ENCODE results near the gene LAD1. TPM values are rescaled to one million over a fixed set of nuclear protein-coding genes. Genes with fewer than 3 reads are reported as not detected.

LAD1 gene
- total RNA-seq, 4 donors from 2014 or later = 0.26 to 4.8 (median 0.29) TPM; not detected in 1

GRCh38 chr1:201354151-201354900 lies 44.8 kb downstream of the LAD1 start:
- Histone ChIP-seq H3K4me3 (no peak overlapping the region), H3K9me3 (no peaks in the 10 kb centered on the region), H3K4me1 (no peaks in the 10 kb centered on the region), H3K27me3 (no peaks in the 10 kb centered on the region), H3K36me3 (no peaks in the 10 kb centered on the region), H3K27ac (no peak overlapping the region)
- TF ChIP-seq CTCF (IDR thresholded peaks at IDR 0.05) = no peak
- TF ChIP-seq POLR2A (IDR thresholded peaks at IDR 0.05) = no peak
- DNase-seq = no peak
- intact Hi-C loops (cut with DNase I; ENCODE audit: low total_unique reads) = no loop called here

- Histone ChIP-seq H3K36me3 (no peaks in the 10 kb centered on the region), H3K27me3 (no peaks in the 10 kb centered on the region), H3K4me3 (no peak overlapping the region), H3K4me1 (no peaks in the 10 kb centered on the region), H3K9me3 (no peaks in the 10 kb centered on the region), H3K27ac (no peak overlapping the region)
- DNase-seq = no peak
- intact Hi-C loops (cut with DNase I; ENCODE audit: low total_unique reads) = no loop called here
- TF ChIP-seq POLR2A (IDR thresholded peaks at IDR 0.05) = no peak
Measured at GRCh38 chr1:201353186-201353940, 45.8 kb downstream of the LAD1 start.

GRCh38 chr1:201351617-201352016 lies 47.5 kb downstream of the LAD1 start:
- no peaks in the 10 kb centered on the region for H3K4me1 ChIP-seq
- H3K4me3 ChIP-seq = no peak overlapping the region
- H3K36me3 ChIP-seq = no peaks in the 10 kb centered on the region
- DNase-seq = no peak
- no peaks in the 10 kb centered on the region for H3K9me3 ChIP-seq
- intact Hi-C loops (cut with DNase I; ENCODE audit: low total_unique reads) = no loop called here
- no peaks in the 10 kb centered on the region for H3K27me3 ChIP-seq
- no peak overlapping the region for H3K27ac ChIP-seq
- TF ChIP-seq POLR2A (IDR thresholded peaks at IDR 0.05) (no peak), CTCF (IDR thresholded peaks at IDR 0.05) (no peak)

- Histone ChIP-seq H3K27me3 (no peaks in the 10 kb centered on the region), H3K36me3 (no peaks in the 10 kb centered on the region), H3K4me3 (no peak overlapping the region), H3K4me1 (no peaks in the 10 kb centered on the region), H3K9me3 (no peaks in the 10 kb centered on the region), H3K27ac (no peak overlapping the region)
- no peak for DNase-seq
- intact Hi-C loops (cut with DNase I; ENCODE audit: low total_unique reads) = no loop called here
- TF ChIP-seq POLR2A (IDR thresholded peaks at IDR 0.05) (no peak), CTCF (IDR thresholded peaks at IDR 0.05) (no peak)
Measured at GRCh38 chr1:201350884-201351283, 48.2 kb downstream of the LAD1 start.

- no peaks in the 10 kb centered on the region for H3K4me1 ChIP-seq
- no peak overlapping the region for H3K27ac ChIP-seq
- intact Hi-C loops (cut with DNase I; ENCODE audit: low total_unique reads) = no loop called here
- H3K27me3 ChIP-seq = no peaks in the 10 kb centered on the region
- H3K36me3 ChIP-seq = no peaks in the 10 kb centered on the region
- DNase-seq = no peak
- TF ChIP-seq POLR2A (IDR thresholded peaks at IDR 0.05) = no peak
- TF ChIP-seq CTCF (IDR thresholded peaks at IDR 0.05) = no peak
- H3K4me3 ChIP-seq = no peak overlapping the region
- H3K9me3 ChIP-seq = no peaks in the 10 kb centered on the region
Measured at GRCh38 chr1:201350361-201350725, 48.8 kb downstream of the LAD1 start.
